ENCODE data around the gene TTC33. TPM values are rescaled to one million over a fixed set of nuclear protein-coding genes. Genes with fewer than 3 reads are reported as not detected.

TTC33 gene
- total and polyA plus RNA-seq, 2 donors = 13.2 to 38.4 TPM

GRCh38 chr5:40688127-40688761 is 67.5 kb downstream of the TTC33 start:
- Histone ChIP-seq H3K4me3 (ENCODE audit: low read depth, low read length) (peak overlapping the region; percentile 22), H3K27ac (ENCODE audit: low read depth) (peak overlapping the region; percentile 3), H3K36me3 (ENCODE audit: insufficient read depth) (no peaks in the 10 kb centered on the region), H3K4me1 (ENCODE audit: insufficient read depth) (no peaks in the 10 kb centered on the region)
- DNase-seq (ENCODE audit: extremely low spot score) = peak; percentile 71
- WGBS = 2% methylated on average over 8 of the region's 8 CpGs

GRCh38 chr5:40687321-40687720 is 68.4 kb downstream of the TTC33 start:
- H3K36me3 ChIP-seq (ENCODE audit: insufficient read depth) = no peaks in the 10 kb centered on the region
- WGBS = 66% methylated on average over 7 of the region's 7 CpGs
- no peak for DNase-seq (ENCODE audit: extremely low spot score)
- peak overlapping the region; percentile 22 for H3K4me3 ChIP-seq (ENCODE audit: low read depth, low read length)
- H3K4me1 ChIP-seq (ENCODE audit: insufficient read depth) = no peaks in the 10 kb centered on the region
- H3K27ac ChIP-seq (ENCODE audit: low read depth) = peak overlapping the region; percentile 56

- Histone ChIP-seq H3K36me3 (ENCODE audit: insufficient read depth) (no peaks in the 10 kb centered on the region), H3K4me3 (ENCODE audit: low read depth, low read length) (peak overlapping the region; percentile 25), H3K4me1 (ENCODE audit: insufficient read depth) (no peaks in the 10 kb centered on the region), H3K27ac (ENCODE audit: low read depth) (peak overlapping the region; percentile 38)
- no peak for DNase-seq (ENCODE audit: extremely low spot score)
- 58% methylated on average over 1 of the region's 1 CpG for WGBS
Observed at GRCh38 chr5:40685976-40686486, 69.7 kb downstream of the TTC33 start.

GRCh38 chr5:40685193-40685592 is 70.6 kb downstream of the TTC33 start:
- Histone ChIP-seq H3K36me3 (ENCODE audit: insufficient read depth) (no peaks in the 10 kb centered on the region), H3K27ac (ENCODE audit: low read depth) (peak overlapping the region; percentile 47), H3K4me1 (ENCODE audit: insufficient read depth) (no peaks in the 10 kb centered on the region), H3K4me3 (ENCODE audit: low read depth, low read length) (peak overlapping the region; percentile 20)
- no peak for DNase-seq (ENCODE audit: extremely low spot score)

GRCh38 chr5:40683305-40683704 is 72.5 kb downstream of the TTC33 start:
- 49% methylated on average over 1 of the region's 1 CpG for WGBS
- Histone ChIP-seq H3K4me3 (ENCODE audit: low read depth, low read length) (peak overlapping the region; percentile 68), H3K27ac (ENCODE audit: low read depth) (no peak overlapping the region), H3K36me3 (ENCODE audit: insufficient read depth) (no peaks in the 10 kb centered on the region), H3K4me1 (ENCODE audit: insufficient read depth) (no peaks in the 10 kb centered on the region)
- DNase-seq (ENCODE audit: extremely low spot score) = no peak

- Histone ChIP-seq H3K4me1 (ENCODE audit: insufficient read depth) (no peaks in the 10 kb centered on the region), H3K4me3 (ENCODE audit: low read depth, low read length) (peak overlapping the region; percentile 68), H3K36me3 (ENCODE audit: insufficient read depth) (no peaks in the 10 kb centered on the region), H3K27ac (ENCODE audit: low read depth) (peak overlapping the region; percentile 54)
- 69% methylated on average over 16 of the region's 16 CpGs for WGBS
- DNase-seq (ENCODE audit: extremely low spot score) = no peak
Observed at GRCh38 chr5:40682154-40683017, 73.4 kb downstream of the TTC33 start.

- WGBS = 14% methylated on average over 67 of the region's 67 CpGs
- DNase-seq (ENCODE audit: extremely low spot score) = no peak
- peak overlapping the region; percentile 68 for H3K4me3 ChIP-seq (ENCODE audit: low read depth, low read length)
- H3K4me1 ChIP-seq (ENCODE audit: insufficient read depth) = peaks cover 2% of the 10 kb centered on the region
- H3K36me3 ChIP-seq (ENCODE audit: insufficient read depth) = no peaks in the 10 kb centered on the region
- peak overlapping the region; percentile 54 for H3K27ac ChIP-seq (ENCODE audit: low read depth)
Observed at GRCh38 chr5:40681363-40682153, 74.2 kb downstream of the TTC33 start.

GRCh38 chr5:40680741-40681362 is 74.9 kb downstream of the TTC33 start:
- H3K4me1 ChIP-seq (ENCODE audit: insufficient read depth) = peaks cover 2% of the 10 kb centered on the region

GRCh38 chr5:40679913-40680681 is 75.7 kb downstream of the TTC33 start, which contains the start of gene PTGER4:
PTGER4 (plus strand) TSS chr5:40679915; CDS start chr5:40680994, 1,079 bp downstream.
- H3K4me3 ChIP-seq (ENCODE audit: low read depth, low read length) = peak within 1 kb of the TSS; percentile 68
- 1% methylated on average over 44 of the region's 44 CpGs for WGBS
- no peak for DNase-seq (ENCODE audit: extremely low spot score)
- H3K36me3 ChIP-seq (ENCODE audit: insufficient read depth) = no peaks in the 10 kb centered on the region
- H3K27ac ChIP-seq (ENCODE audit: low read depth) = peak within 1 kb of the TSS; percentile 89
- peaks cover 2% of the 10 kb centered on the region for H3K4me1 ChIP-seq (ENCODE audit: insufficient read depth)

More at GRCh38 chr5:40680741-40681362, 74.9 kb downstream of the TTC33 start:
- Histone ChIP-seq H3K36me3 (ENCODE audit: insufficient read depth) (no peaks in the 10 kb centered on the region), H3K4me3 (ENCODE audit: low read depth, low read length) (peak overlapping the region; percentile 68), H3K27ac (ENCODE audit: low read depth) (peak overlapping the region; percentile 11)
- WGBS = 6% methylated on average over 37 of the region's 37 CpGs
- no peak for DNase-seq (ENCODE audit: extremely low spot score)

- under 1% methylated on average over 60 of the region's 60 CpGs for WGBS
- peak; percentile 62 for DNase-seq (ENCODE audit: extremely low spot score)
- Histone ChIP-seq H3K36me3 (ENCODE audit: insufficient read depth) (no peaks in the 10 kb centered on the region), H3K27ac (ENCODE audit: low read depth) (peak overlapping the region; percentile 89), H3K4me3 (ENCODE audit: low read depth, low read length) (peak overlapping the region; percentile 68), H3K4me1 (ENCODE audit: insufficient read depth) (peaks cover 2% of the 10 kb centered on the region)
Observed at GRCh38 chr5:40679148-40679912, 76.4 kb downstream of the TTC33 start.

- no peak for DNase-seq (ENCODE audit: extremely low spot score)
- Histone ChIP-seq H3K4me3 (ENCODE audit: low read depth, low read length) (peak overlapping the region; percentile 68), H3K36me3 (ENCODE audit: insufficient read depth) (no peaks in the 10 kb centered on the region), H3K27ac (ENCODE audit: low read depth) (no peak overlapping the region), H3K4me1 (ENCODE audit: insufficient read depth) (peaks cover 2% of the 10 kb centered on the region)
- 21% methylated on average over 12 of the region's 12 CpGs for WGBS
Observed at GRCh38 chr5:40678460-40679147, 77.2 kb downstream of the TTC33 start.
